Parathyroid adenoma (tissue), 2 donors: Measurements from ENCODE around the gene BRD3OS.

Experiments used
- H2AFZ ChIP-seq: fragments of 300-600 bp; sonication (generic); one replicate; pipeline ENCODE4 v1.7.0; 2017; ENCODE audit warnings: antibody characterized with exemption, mild to moderate bottlenecking
- H3K27ac ChIP-seq: fragments of 300-600 bp; sonication (generic); one replicate; pipeline ENCODE4 v1.7.0; 2017
- H3K27me3 ChIP-seq: fragments of 300-600 bp; sonication (generic); one replicate; pipeline ENCODE4 v1.7.0; 2017; ENCODE audit warnings: low read length; ENCODE audit not compliant: control insufficient read depth, insufficient read depth
- H3K36me3 ChIP-seq: fragments of 300-600 bp; sonication (generic); one replicate; pipeline ENCODE4 v1.7.0; 2017; ENCODE audit warnings: low read length; ENCODE audit not compliant: control insufficient read depth, insufficient read depth
- H3K4me1 ChIP-seq: fragments of 300-600 bp; sonication (generic); one replicate; pipeline ENCODE4 v1.7.0; 2017; ENCODE audit warnings: control low read depth
- H3K4me2 ChIP-seq: fragments of 300-600 bp; sonication (generic); one replicate; pipeline ENCODE4 v1.7.0; 2017; ENCODE audit warnings: low read length
- H3K4me3 ChIP-seq: fragments of 300-600 bp; sonication (generic); one replicate; pipeline ENCODE4 v1.7.0; 2017; ENCODE audit warnings: low read depth, low read length
- H3K79me2 ChIP-seq: fragments of 300-600 bp; sonication (generic); one replicate; pipeline ENCODE4 v1.7.0; 2017; ENCODE audit warnings: control low read depth
- H3K9ac ChIP-seq: fragments of 300-600 bp; sonication (generic); one replicate; pipeline ENCODE4 v1.7.0; 2017; ENCODE audit warnings: mild to moderate bottlenecking
- H3K9me3 ChIP-seq: fragments of 300-600 bp; sonication (generic); one replicate; pipeline ENCODE4 v1.7.0; 2017; ENCODE audit warnings: low read length; ENCODE audit not compliant: control insufficient read depth
- CTCF ChIP-seq: fragments of 300-600 bp; sonication (generic); IDR thresholded peaks from one replicate; pipeline ENCODE4 v1.7.0; 2017; ENCODE audit warnings: antibody characterized with exemption, mild to moderate bottlenecking
- donor health status: primary hyperparathyroidism.

BRD3OS gene

GRCh38 chr9:133994353-133995011 lies 30.8 kb upstream of the BRD3OS start:
- Histone ChIP-seq H3K27me3 (no peaks in the 10 kb centered on the region), H3K9ac (no peak overlapping the region)

GRCh38 chr9:133995012-133995896 lies 30.0 kb upstream of the BRD3OS start:
- no peak overlapping the region for H3K4me2 ChIP-seq
- H3K27ac ChIP-seq = no peak overlapping the region
- H3K79me2 ChIP-seq = peaks cover 2% of the 10 kb centered on the region
- H3K4me3 ChIP-seq = no peak overlapping the region
- H3K9ac ChIP-seq = no peak overlapping the region
- no peak for TF ChIP-seq CTCF
- H2AFZ ChIP-seq = no peak overlapping the region
- peaks cover 4% of the 10 kb centered on the region for H3K4me1 ChIP-seq
- no peaks in the 10 kb centered on the region for H3K27me3 ChIP-seq
- H3K9me3 ChIP-seq = no peaks in the 10 kb centered on the region
- no peaks in the 10 kb centered on the region for H3K36me3 ChIP-seq

More at GRCh38 chr9:133994353-133995011, 30.8 kb upstream of the BRD3OS start:
- peak; percentile 93 for TF ChIP-seq CTCF
- Histone ChIP-seq H3K4me1 (peaks cover 4% of the 10 kb centered on the region), H3K27ac (no peak overlapping the region), H2AFZ (no peak overlapping the region), H3K79me2 (peaks cover 2% of the 10 kb centered on the region), H3K36me3 (no peaks in the 10 kb centered on the region), H3K4me2 (no peak overlapping the region), H3K4me3 (no peak overlapping the region), H3K9me3 (no peaks in the 10 kb centered on the region)

GRCh38 chr9:133996531-133997520 lies 28.5 kb upstream of the BRD3OS start:
- Histone ChIP-seq H2AFZ (no peak overlapping the region), H3K4me2 (no peak overlapping the region), H3K9ac (no peak overlapping the region), H3K27ac (no peak overlapping the region), H3K27me3 (no peaks in the 10 kb centered on the region), H3K36me3 (no peaks in the 10 kb centered on the region), H3K9me3 (no peaks in the 10 kb centered on the region), H3K79me2 (peaks cover 2% of the 10 kb centered on the region), H3K4me1 (peaks cover 4% of the 10 kb centered on the region), H3K4me3 (no peak overlapping the region)
- no peak for TF ChIP-seq CTCF

GRCh38 chr9:133997584-133997983 lies 27.7 kb upstream of the BRD3OS start:
- Histone ChIP-seq H3K4me1 (peaks cover 4% of the 10 kb centered on the region), H3K27me3 (no peaks in the 10 kb centered on the region), H3K4me2 (no peak overlapping the region), H2AFZ (no peak overlapping the region), H3K9ac (no peak overlapping the region), H3K4me3 (no peak overlapping the region), H3K79me2 (peaks cover 2% of the 10 kb centered on the region), H3K27ac (no peak overlapping the region), H3K9me3 (no peaks in the 10 kb centered on the region), H3K36me3 (no peaks in the 10 kb centered on the region)
- no peak for TF ChIP-seq CTCF
